Hepatic stellate cell (primary cell): ENCODE data around the gene ELAVL3.
A peak's percentile ranks its signal among the peaks of the same experiment; 100 is the strongest.
"Not testable (repeated sequence)": the region's sequence is repeated elsewhere in the genome, so short reads cannot be mapped to it uniquely, and the experiment has no call there.

Experiments used
- DNase-seq: peaks from one replicate; pipeline ENCODE4 v3.0.0; 2011; ENCODE audit warnings: low spot score

Gene ELAVL3

GRCh38 chr19:11486661-11487503, 6.0 kb upstream of the ELAVL3 start:
- no peak for DNase-seq

GRCh38 chr19:11485245-11485837, 4.5 kb upstream of the ELAVL3 start:
- DNase-seq, result no peak

GRCh38 chr19:11483366-11484111, 2.7 kb upstream of the ELAVL3 start:
- DNase-seq, result no peak

- peak; percentile 96 for DNase-seq
These were observed 1.7 kb upstream of the ELAVL3 start for GRCh38 chr19:11482384-11483050.

GRCh38 chr19:11481534-11482383, 913 bp upstream of the ELAVL3 start:
- peak; percentile 96 for DNase-seq

- DNase-seq, result no peak
These were observed 740 bp downstream of the ELAVL3 start for GRCh38 chr19:11479898-11480714.

GRCh38 chr19:11479090-11479897, 1.6 kb downstream of the ELAVL3 start:
- no peak for DNase-seq

GRCh38 chr19:11478167-11479089, 2.4 kb downstream of the ELAVL3 start:
- no peak for DNase-seq

- no peak for DNase-seq
These were observed 5.0 kb downstream of the ELAVL3 start for GRCh38 chr19:11475861-11476260.

GRCh38 chr19:11475343-11475742, 5.5 kb downstream of the ELAVL3 start:
- DNase-seq, result not testable (repeated sequence)

- no peak for DNase-seq
These were observed 7.1 kb downstream of the ELAVL3 start for GRCh38 chr19:11473725-11474124.

- DNase-seq, result not testable (repeated sequence)
These were observed 12.5 kb downstream of the ELAVL3 start for GRCh38 chr19:11468266-11468845.

GRCh38 chr19:11465600-11465999, 15.2 kb downstream of the ELAVL3 start:
- DNase-seq, result no peak

GRCh38 chr19:11464333-11465265, 16.2 kb downstream of the ELAVL3 start:
- no peak for DNase-seq

GRCh38 chr19:11463391-11463790, 17.5 kb downstream of the ELAVL3 start:
- no peak for DNase-seq

- no peak for DNase-seq
These were observed 19.4 kb downstream of the ELAVL3 start for GRCh38 chr19:11461453-11461852.

- DNase-seq, result no peak
These were observed 20.6 kb downstream of the ELAVL3 start for GRCh38 chr19:11460207-11460606.
